ENCODE measurements around the gene KCNMA1.
A peak's percentile ranks its signal among the peaks of the same experiment; 100 is the strongest.

Gene KCNMA1

DNA sequence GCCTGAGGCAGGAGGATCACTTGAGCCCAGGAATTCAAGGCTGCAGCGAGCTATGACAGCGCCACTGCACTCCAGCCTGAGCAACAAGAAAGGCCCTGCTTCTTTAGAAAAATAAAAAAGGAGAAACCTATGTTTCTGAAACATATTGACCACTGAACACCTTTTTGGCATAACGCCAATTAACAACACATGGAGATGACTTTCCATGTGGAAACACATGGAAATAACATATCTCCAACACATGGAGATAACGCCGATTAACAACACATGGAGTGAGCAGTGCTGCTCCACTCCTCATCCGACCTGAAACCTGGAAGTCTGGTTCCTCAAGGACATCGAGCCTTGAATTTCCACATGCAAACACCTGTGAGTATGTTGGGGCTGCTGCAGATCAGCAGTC, 126.9 kb downstream of the KCNMA1 start:
- DNase-seq (ENCODE audit: low read depth, low spot score), result no peak

- DNase-seq (ENCODE audit: low read depth, low spot score), result no peak
Observed at GRCh38 chr10:77510294-77510693, 127.3 kb downstream of the KCNMA1 start.

DNA sequence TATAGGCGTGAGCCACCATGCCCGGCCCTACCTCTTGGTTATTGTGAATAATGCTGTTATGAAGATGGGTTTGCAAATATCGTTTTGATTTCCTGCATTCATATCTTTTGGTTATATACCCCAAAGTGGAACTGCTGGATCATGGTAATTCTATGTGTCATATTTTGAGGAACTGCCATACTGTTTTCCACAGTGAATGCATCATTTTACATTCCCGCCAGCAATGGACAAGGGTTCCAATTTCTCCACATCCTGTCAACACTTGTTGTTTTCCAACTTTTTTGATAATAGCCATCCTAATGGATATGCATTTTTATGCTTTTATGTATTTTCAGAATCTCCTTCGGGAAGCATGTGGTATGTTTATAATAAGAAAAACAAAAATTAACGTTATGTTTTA, 128.2 kb downstream of the KCNMA1 start:
- no peak for DNase-seq (ENCODE audit: low read depth, low spot score)

- no peak for DNase-seq (ENCODE audit: low read depth, low spot score)
Observed at GRCh38 chr10:77507291-77507880, 130.2 kb downstream of the KCNMA1 start.

- DNase-seq (ENCODE audit: low read depth, low spot score), result no peak
Observed at GRCh38 chr10:77506517-77507200, 130.9 kb downstream of the KCNMA1 start.

GRCh38 chr10:77505431-77506334, 131.9 kb downstream of the KCNMA1 start:
- no peak for DNase-seq (ENCODE audit: low read depth, low spot score)

DNA sequence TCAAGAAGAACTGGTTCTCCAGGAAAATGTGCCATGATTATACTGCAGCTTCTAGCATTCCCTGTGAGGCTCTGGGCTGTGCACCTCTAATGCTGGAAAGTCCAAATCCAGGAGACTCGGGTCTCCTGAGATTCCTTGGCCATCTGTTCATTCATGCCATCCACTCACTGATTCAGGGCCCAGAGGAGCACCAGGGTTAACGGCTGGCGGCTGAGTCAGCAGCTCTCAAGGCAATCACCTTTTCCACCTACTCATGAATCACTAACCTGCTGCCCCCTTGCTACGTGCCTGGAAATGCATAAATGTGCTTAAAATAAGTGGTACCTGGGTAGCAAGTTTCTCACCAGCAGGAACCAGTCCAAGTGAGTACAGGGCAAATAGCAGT, 132.7 kb downstream of the KCNMA1 start:
- no peak for DNase-seq (ENCODE audit: low read depth, low spot score)

DNA sequence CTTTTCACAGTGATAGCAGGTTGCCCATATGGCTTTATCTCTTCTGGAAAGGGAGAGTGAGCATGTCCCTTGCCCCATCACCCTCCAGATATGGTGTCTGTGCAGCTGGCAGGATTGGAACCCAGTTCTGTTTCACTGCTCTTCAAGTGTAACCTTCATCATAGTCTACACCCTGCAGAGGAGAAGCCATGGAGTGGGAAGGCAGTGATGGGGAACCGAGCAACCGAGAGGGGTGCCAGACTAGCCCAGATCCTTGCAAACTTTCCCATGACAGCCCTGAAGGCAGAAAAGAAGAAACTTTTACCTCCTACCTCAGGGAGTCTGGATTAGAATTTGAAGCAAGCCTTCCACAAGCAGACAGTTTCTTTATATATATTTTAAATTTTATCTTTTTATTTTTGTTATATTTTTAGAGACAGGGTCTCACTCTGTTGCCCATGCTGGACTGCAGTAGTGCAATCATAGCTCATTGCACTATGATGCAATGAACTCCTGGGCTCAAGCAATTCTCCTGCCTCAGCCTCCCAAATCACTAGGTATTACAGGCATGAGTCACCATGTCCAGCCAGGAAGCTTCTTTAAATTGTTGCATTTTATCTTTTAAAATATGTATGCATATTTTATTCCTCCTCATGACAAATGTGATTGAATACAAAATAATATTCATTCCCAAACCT, 133.3 kb downstream of the KCNMA1 start:
- no peak for DNase-seq (ENCODE audit: low read depth, low spot score)

DNA sequence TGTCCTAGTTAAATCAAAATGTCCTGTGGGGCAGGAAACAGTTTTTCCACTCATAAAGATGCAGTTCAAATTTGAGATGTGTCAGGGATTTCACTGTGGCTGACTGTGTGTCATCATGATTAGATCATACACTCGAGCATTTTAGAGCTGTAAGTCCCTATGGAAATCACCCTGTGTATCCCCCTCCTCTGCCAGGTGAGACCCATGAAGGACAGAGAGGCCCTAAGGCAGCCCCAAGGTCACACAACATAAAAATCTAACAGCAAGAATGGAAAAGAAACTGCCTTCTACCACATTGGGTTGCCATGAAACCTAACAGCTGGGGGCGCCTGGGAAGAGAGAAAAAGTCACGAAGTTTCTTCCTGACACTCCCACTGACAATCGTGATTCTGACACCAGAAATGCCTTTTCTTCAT, 135.8 kb downstream of the KCNMA1 start:
- DNase-seq (ENCODE audit: low read depth, low spot score), result no peak

- peak; percentile 51 for DNase-seq (ENCODE audit: low read depth, low spot score)
Observed at GRCh38 chr10:77501152-77501845, 136.3 kb downstream of the KCNMA1 start.

- no peak for DNase-seq (ENCODE audit: low read depth, low spot score)
Observed at GRCh38 chr10:77500754-77501151, 136.9 kb downstream of the KCNMA1 start.

GRCh38 chr10:77498829-77499228, 138.8 kb downstream of the KCNMA1 start:
- DNase-seq (ENCODE audit: low read depth, low spot score), result no peak

DNA sequence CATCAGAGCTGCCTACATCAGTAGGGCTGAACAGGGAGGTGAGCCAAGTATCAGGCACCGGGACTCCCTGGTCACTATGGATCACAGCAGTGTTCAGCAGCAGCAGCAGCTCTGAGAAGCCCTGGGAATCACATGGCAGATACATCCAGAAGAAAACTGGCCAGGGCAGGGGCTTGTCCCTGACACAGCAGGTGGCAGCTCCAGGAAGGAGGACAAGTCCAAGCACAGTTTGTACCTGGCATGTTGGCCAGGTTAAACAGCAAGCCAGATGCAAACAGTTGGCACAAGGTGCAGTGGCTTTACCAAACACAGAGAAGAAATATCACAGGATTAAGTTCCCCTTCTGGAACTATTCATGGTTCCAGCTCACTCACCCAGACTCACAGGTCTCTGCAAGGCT, 139.4 kb downstream of the KCNMA1 start:
- no peak for DNase-seq (ENCODE audit: low read depth, low spot score)

- no peak for DNase-seq (ENCODE audit: low read depth, low spot score)
Observed at GRCh38 chr10:77497748-77498147, 139.9 kb downstream of the KCNMA1 start.

DNA sequence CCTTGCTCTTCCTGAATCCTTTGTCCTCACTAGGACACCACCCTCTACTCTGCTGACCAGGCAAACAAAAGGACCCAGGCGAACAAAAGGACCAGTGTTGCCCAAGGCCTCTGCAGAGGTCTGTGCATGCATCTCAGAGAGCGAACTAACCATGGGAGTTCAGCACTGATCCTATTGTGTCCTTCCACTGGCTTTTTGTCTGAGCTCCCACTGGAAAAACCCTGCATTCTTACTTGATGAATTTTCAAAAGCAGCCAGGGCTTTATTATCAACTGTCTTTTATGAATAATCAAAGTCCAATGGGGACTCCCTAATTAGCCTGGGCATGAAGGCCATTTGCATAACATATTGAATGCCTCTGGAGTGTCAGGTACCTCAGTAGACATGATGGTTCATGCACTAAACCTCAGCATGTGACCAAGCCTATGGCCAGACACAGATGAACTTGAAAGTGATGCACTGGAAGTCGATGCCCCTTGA, 140.6 kb downstream of the KCNMA1 start:
- no peak for DNase-seq (ENCODE audit: low read depth, low spot score)

DNA sequence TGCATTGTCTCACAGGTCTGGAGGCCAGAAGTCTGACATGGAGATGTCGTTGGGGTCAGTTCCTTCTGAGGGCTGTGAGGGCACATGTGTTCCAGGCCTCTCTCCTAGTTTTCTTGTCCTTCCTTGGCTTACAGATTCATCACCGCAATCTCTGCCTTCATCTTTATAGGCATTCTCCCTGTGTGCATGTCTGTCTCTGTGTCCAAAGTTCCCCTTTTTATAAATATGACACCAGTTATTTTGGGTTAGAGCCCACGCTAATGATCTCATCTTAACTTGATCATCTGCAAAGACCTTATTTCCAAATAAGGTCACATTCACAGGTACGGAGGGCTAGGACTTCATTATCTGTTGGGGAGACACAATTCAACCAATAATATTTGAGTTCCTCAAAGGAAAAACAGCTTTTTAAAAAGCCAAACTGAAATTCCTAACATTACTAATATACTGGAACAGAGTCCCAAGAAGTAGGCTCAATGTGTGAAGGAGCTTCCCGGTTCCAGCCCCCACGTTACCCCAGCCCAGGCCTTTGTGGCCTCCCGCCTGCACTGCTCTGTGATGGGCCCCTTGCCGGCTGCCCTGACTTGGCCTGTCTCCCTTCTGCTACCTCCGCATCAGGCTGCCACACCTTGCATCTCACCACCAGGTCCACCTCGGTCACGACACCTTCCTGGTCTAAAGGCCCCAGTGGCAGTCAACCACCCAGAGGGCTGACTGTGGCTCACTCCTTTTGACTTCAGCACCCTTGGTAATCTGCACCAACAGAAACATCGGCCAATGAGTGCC, 142.7 kb downstream of the KCNMA1 start:
- no peak for DNase-seq (ENCODE audit: low read depth, low spot score)

- peak; percentile 36 for DNase-seq (ENCODE audit: low read depth, low spot score)
Observed at GRCh38 chr10:77494327-77494726, 143.3 kb downstream of the KCNMA1 start.

GRCh38 chr10:77493851-77494261, 143.8 kb downstream of the KCNMA1 start:
- no peak for DNase-seq (ENCODE audit: low read depth, low spot score)

GRCh38 chr10:77493239-77493806, 144.3 kb downstream of the KCNMA1 start:
- no peak for DNase-seq (ENCODE audit: low read depth, low spot score)

DNA sequence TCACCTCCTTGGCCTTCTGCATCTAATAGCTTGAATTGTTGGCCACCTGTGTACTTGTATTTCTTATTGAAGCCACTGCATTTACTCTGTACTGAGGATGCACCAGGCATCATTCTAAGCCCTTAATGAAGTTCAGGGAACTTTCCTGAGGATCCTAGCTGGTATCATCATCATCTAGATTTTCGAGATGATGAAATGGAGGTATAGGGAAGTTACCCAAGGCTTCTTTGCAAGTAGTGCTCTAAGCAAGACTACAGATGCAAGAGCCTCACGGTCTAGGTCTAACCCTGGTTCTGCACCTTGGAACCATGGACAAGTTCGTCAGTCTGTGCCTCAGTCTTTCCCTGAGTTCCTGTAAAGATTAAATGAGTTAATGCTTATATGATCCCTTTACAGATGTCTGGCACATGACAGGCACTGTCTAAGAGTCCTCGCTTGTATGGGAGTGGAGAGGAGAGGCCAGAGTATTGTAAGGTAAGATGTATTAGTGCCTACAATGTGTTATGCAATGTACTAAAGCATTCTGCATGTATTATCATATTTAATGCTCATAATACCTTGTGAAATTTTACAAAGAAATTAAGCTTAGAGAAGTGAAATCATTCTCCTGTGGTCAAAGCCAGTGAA, 145.1 kb downstream of the KCNMA1 start:
- DNase-seq (ENCODE audit: low read depth, low spot score), result no peak
